ENCODE measurements around the gene EPHA2. TPM values are rescaled to one million over a fixed set of nuclear protein-coding genes. Genes with fewer than 3 reads are reported as not detected.

EPHA2 gene
- total RNA-seq, 1 donor from 2014 or later, result 17.6 TPM

DNA sequence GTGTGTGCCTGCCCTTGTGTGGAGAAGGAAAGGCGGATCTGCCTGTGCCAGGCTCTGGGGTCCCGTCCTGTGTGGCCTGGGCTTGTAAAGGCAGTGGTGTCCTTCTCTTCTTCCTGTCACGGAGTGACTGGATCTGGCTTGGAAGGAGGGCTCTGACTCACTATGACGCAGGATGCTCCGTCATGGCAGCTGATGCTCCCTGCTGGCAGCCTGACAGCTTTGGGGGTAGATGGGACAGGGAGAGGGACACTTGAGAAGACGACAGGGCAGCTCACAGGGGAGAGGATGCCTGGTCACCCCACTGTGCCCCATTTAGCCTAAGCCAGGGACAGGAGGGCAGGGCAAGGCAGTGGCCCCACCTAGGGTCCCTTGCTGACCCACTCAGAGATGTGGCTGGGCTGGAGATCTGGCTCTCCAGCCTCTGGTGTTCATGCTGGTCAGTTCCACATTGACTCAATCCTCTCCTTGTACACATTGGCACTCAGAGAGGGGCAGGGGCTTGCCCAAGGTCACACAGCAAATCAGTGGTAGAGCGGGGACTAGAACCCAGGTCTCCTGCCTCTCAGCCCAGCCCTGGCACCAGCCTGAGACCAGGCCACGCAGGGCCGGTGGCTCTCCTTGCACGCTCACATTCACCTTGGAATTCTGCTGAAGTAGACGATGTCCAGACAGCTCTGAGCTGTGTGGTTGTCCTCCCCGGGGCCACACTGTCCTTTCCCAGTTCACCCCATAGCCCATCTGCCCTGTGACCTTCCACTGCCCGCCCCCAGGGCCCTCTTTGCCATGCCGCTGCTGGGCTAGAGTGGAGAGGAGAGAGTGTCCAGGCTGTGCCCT lies 79.6 kb downstream of the EPHA2 start:
- DNase-seq (ENCODE audit: low spot score), result no peak

DNA sequence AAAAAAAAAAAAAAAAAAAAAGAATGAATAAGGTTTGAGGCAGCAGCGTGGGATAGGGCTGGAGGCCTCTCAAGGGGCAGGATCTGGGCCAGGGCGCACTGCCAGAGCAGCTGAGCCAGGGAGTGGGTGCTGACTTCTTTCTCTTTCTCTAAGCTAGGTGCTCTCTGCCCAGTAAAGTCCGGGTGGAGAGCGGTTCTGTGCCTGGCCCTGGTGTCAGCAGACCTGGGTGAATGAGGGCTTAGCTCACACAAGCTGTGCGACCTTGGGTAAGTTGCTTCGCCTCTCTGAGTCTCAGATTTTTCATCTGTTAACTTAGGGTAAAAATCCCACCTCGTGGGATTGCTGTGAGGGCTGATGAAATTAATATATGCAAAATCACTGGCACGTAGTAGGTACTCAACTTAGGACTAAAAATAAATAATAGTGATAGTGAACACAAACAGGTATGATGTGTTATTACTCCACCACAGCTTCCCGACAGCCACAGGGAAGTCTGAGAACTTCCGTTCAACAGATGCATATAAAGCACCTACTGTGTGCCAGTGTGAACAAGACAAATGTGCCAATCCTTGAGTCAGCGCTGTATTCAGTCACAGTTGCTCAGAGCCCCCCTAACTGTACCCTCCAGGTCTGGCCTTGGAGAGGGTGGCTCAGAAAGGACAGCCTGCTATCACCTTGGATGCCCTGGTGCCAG lies 80.4 kb downstream of the EPHA2 start:
- no peak for DNase-seq (ENCODE audit: low spot score)

Other genes with a start within 250 kb of the EPHA2 start
- 29.9 TPM for gene ZBTB17, start 180.0 kb downstream of the EPHA2 start, total RNA-seq
- not detected for gene SRARP, start 151.8 kb downstream of the EPHA2 start, total RNA-seq
- gene HSPB7, start 138.0 kb downstream of the EPHA2 start, total RNA-seq, result 342 TPM
- 0.39 TPM for gene CLCNKA, start 134.0 kb downstream of the EPHA2 start, total RNA-seq
- 0.35 TPM for gene CLCNKB, start 112.3 kb downstream of the EPHA2 start, total RNA-seq
- not detected for gene FAM131C, start 82.4 kb downstream of the EPHA2 start, total RNA-seq
- gene ARHGEF19, start 56.6 kb upstream of the EPHA2 start, total RNA-seq, result 6.7 TPM
- gene CPLANE2, start 81.1 kb upstream of the EPHA2 start, total RNA-seq, result 1.9 TPM
- 16.1 TPM for gene FBXO42, start 196.4 kb upstream of the EPHA2 start, total RNA-seq
- gene SZRD1, start 211.2 kb upstream of the EPHA2 start, total RNA-seq, result 133 TPM

Data from mesenteric fat pad (tissue), 1 donor.